GM18505 (cell line): ENCODE results near the gene OR6X1.
"Not testable (repeated sequence)": the region's sequence is repeated elsewhere in the genome, so short reads cannot be mapped to it uniquely, and the experiment has no call there.

ENCODE experiments used
- ATAC-seq: cut with Tn5 transposase; IDR thresholded peaks from one replicate; pipeline ENCODE4 v1.9.1; 2021; ENCODE audit not compliant: unreplicated experiment
- POLR2A ChIP-seq: IDR thresholded peaks from 4 replicates; pipeline ENCODE4 v1.6.1; 2011; ENCODE audit warnings: borderline replicate concordance; ENCODE audit not compliant: insufficient read depth, insufficient read length; ENCODE audit errors: extremely low read depth

OR6X1 gene

DNA sequence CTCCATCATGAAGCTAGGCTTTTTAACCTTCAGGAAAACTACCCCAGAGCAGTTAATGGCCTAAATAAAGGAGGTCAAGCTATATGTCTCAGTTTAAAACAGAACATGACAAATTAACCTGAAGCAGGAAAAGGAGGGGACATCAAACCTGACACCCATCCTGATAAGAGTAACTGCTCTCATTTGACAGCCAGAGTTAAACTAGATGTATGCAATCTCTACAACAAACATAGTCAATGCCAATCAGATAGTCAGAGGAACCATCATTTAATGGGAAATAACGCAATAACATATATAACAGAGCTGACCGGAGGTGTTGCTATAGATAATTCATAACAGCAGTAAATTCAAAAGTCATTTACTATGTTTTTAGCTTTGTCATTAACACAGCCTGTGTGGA, 15.9 kb downstream of the OR6X1 start:
- no peak for ATAC-seq
- TF ChIP-seq POLR2A = no peak

- TF ChIP-seq POLR2A = no peak
- ATAC-seq = no peak
These were observed 17.5 kb downstream of the OR6X1 start for GRCh38 chr11:123736769-123737168.

GRCh38 chr11:123729602-123730001, 24.7 kb downstream of the OR6X1 start:
- no peak for ATAC-seq
- TF ChIP-seq POLR2A = no peak

GRCh38 chr11:123725995-123726655, 28.2 kb downstream of the OR6X1 start:
- ATAC-seq = no peak
- TF ChIP-seq POLR2A = no peak

- no peak for ATAC-seq
- TF ChIP-seq POLR2A = no peak
These were observed 34.9 kb downstream of the OR6X1 start for GRCh38 chr11:123719452-123719851.

- TF ChIP-seq POLR2A = no peak
- ATAC-seq = no peak
These were observed 35.8 kb downstream of the OR6X1 start for GRCh38 chr11:123718469-123718868.

DNA sequence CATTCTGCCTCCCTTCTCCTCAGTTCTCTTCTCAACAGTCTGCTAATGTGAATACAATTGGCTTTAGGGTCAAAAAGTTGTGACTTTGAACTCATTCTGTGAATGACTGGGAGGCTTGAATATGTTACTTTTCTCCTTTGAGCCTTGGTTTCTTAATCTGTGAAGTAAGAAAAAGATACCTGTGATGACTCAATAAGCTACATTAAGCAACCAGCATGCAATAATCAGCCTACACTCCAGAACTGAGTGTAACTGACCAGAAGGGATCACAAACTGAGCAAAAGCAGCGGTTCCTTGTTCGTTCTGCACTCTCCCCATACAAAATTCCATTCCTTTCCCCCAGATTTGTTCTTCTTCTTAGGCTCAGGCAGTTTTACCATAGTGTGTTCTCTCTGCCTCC, 36.3 kb downstream of the OR6X1 start:
- TF ChIP-seq POLR2A = no peak
- ATAC-seq = no peak

GRCh38 chr11:123712627-123713026, 41.7 kb downstream of the OR6X1 start:
- ATAC-seq = not testable (repeated sequence)

GRCh38 chr11:123707606-123708205, 46.6 kb downstream of the OR6X1 start:
- no peak for TF ChIP-seq POLR2A
- no peak for ATAC-seq

- no peak for ATAC-seq
- TF ChIP-seq POLR2A = no peak
These were observed 47.1 kb downstream of the OR6X1 start for GRCh38 chr11:123707206-123707605.

DNA sequence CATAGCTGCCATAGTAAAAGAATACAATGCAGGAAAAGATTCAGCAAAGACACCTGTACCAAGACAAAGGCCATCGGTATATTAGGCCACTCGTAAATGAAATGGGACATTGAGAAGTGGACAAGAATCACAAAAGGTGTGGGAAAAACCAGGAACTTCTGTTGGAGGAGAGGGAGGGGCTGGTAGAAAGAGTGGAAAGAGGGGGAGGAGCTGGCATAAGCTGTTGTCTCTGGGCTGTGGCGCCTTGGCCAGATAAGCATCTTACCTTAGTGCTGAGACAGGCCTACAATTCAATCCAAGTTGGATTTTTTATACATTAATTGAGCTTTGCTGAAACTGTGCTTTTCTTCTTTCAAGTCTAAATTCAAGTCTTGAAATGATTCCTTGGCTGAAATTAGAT, 50.0 kb downstream of the OR6X1 start:
- ATAC-seq = no peak
- TF ChIP-seq POLR2A = no peak
